IMR-90 (cell line): ENCODE results near the gene COPS7A. TPM values are rescaled to one million over a fixed set of nuclear protein-coding genes. Genes with fewer than 3 reads are reported as not detected.

Experiments used
- ATAC-seq: fragments of 200-7000 bp; cut with Tn5 transposase; 2 replicates; pipeline ENCODE4 v1.9.1; 2020; ENCODE audit warnings: low read depth, mild to moderate bottlenecking, moderate library complexity
- BruUV-seq: library from RNA; stranded (reverse); fragments of 400-500 nt; replicated peaks from 2 replicates; lab custom pipeline; 2021; lab: Mats Ljungman, UMichigan
- CTCF ChIA-PET: fragments of 300-600 bp; formaldehyde crosslinking; extraction: SDS; loops from one replicate; lab custom pipeline; 2021; ENCODE audit warnings: antibody characterized with exemption; lab: Yijun Ruan, JAX
- POLR2A ChIA-PET: fragments of 300-600 bp; sonication (Branson Sonifier 250); formaldehyde crosslinking; loops from one replicate; lab custom pipeline; 2022; ENCODE audit warnings: antibody characterized with exemption; ENCODE audit not compliant: unreplicated experiment; lab: Charles Lee
- DNase-seq: peaks from one replicate; pipeline ENCODE4 v3.0.0; 2013
- H2AFZ ChIP-seq: replicated peaks from 2 replicates; pipeline ENCODE3; 2013; ENCODE audit warnings: low read length, mild to moderate bottlenecking; ENCODE audit not compliant: poor library complexity
- H2AK5ac ChIP-seq: 2 replicates; pipeline ENCODE4 v1.6.1; 2013; ENCODE audit warnings: low read depth, low read length, inconsistent platforms
- H2AK9ac ChIP-seq: replicated peaks from 2 replicates; pipeline ENCODE3; 2013; ENCODE audit warnings: mild to moderate bottlenecking, low read depth, low read length, moderate library complexity; ENCODE audit not compliant: poor library complexity
- H2BK120ac ChIP-seq: 2 replicates; pipeline ENCODE4 v1.6.1; 2013; ENCODE audit warnings: low read depth, low read length, inconsistent platforms
- H2BK15ac ChIP-seq: 3 replicates; pipeline ENCODE4 v1.6.1; 2013; ENCODE audit warnings: low read depth, low read length, inconsistent platforms
- H2BK20ac ChIP-seq: 2 replicates; pipeline ENCODE4 v1.6.1; 2013; ENCODE audit warnings: low read depth, mild to moderate bottlenecking, inconsistent platforms, low read length, moderate library complexity
- H2BK5ac ChIP-seq: 2 replicates; pipeline ENCODE4 v1.6.1; 2013; ENCODE audit warnings: mild to moderate bottlenecking, low read depth, low read length, inconsistent platforms; ENCODE audit not compliant: poor library complexity, severe bottlenecking
- H3K14ac ChIP-seq: replicated peaks from 2 replicates; pipeline ENCODE4 v1.6.1; 2013; ENCODE audit warnings: low read depth, low read length, inconsistent platforms
- H3K18ac ChIP-seq: 2 replicates; pipeline ENCODE4 v1.6.1; 2013; ENCODE audit warnings: low read depth, low read length, control low read depth
- H3K23ac ChIP-seq: 2 replicates; pipeline ENCODE4 v1.6.1; 2013; ENCODE audit warnings: low read depth, low read length, inconsistent platforms
- H3K27ac ChIP-seq: 2 replicates; pipeline ENCODE4 v1.5.1; 2013; ENCODE audit warnings: mild to moderate bottlenecking, control low read depth, low read length; ENCODE audit not compliant: insufficient read depth
- H3K27me3 ChIP-seq: 2 replicates; pipeline ENCODE4 v1.6.1; 2013; ENCODE audit warnings: low read length; ENCODE audit not compliant: control insufficient read depth, insufficient read depth
- H3K36me3 ChIP-seq: 2 replicates; pipeline ENCODE4 v1.6.1; 2013; ENCODE audit warnings: low read length, mixed read lengths; ENCODE audit not compliant: control insufficient read depth, insufficient read depth
- H3K4ac ChIP-seq: 2 replicates; pipeline ENCODE4 v1.6.1; 2013; ENCODE audit warnings: low read depth, low read length, inconsistent platforms
- H3K4me1 ChIP-seq: 2 replicates; pipeline ENCODE4 v1.6.1; 2013; ENCODE audit warnings: low read length, mixed read lengths; ENCODE audit not compliant: control insufficient read depth, insufficient read depth
- H3K4me2 ChIP-seq: 2 replicates; pipeline ENCODE4 v1.6.1; 2013; ENCODE audit warnings: low read depth, mild to moderate bottlenecking, control low read depth, low read length, moderate library complexity
- H3K4me3 ChIP-seq: 2 replicates; pipeline ENCODE4 v1.5.1; 2013; ENCODE audit warnings: low read depth, mild to moderate bottlenecking, control low read depth, low read length, moderate library complexity; ENCODE audit not compliant: insufficient read depth
- H3K56ac ChIP-seq: 2 replicates; pipeline ENCODE4 v1.6.1; 2013; ENCODE audit warnings: low read length, inconsistent platforms; ENCODE audit not compliant: insufficient read depth; ENCODE audit errors: extremely low read depth
- H3K79me1 ChIP-seq, 2 experiments: 2 replicates each; pipeline ENCODE4 v1.6.1; 2013; ENCODE audit warnings: low read length in 2 of 2, inconsistent platforms in 1 of 2, low read depth in 1 of 2
- H3K9ac ChIP-seq: 2 replicates; pipeline ENCODE4 v1.6.1; 2013; ENCODE audit warnings: low read depth, low read length, control low read depth
- H3K9me1 ChIP-seq: 2 replicates; pipeline ENCODE4 v1.6.1; 2013; ENCODE audit warnings: low read length, inconsistent platforms; ENCODE audit not compliant: insufficient read depth
- H3K9me3 ChIP-seq: 2 replicates; pipeline ENCODE4 v1.6.1; 2013; ENCODE audit warnings: low read length; ENCODE audit not compliant: control insufficient read depth, insufficient read depth
- H4K20me1 ChIP-seq: 2 replicates; pipeline ENCODE4 v1.6.1; 2013; ENCODE audit warnings: low read length, inconsistent platforms; ENCODE audit not compliant: insufficient read depth
- H4K5ac ChIP-seq: 2 replicates; pipeline ENCODE4 v1.6.1; 2013; ENCODE audit warnings: mild to moderate bottlenecking, low read depth, low read length, control low read depth
- H4K8ac ChIP-seq, 2 experiments: 2 replicates each; pipeline ENCODE4 v1.6.1; 2013; ENCODE audit warnings: low read depth in 2 of 2, low read length in 2 of 2, control low read depth in 1 of 2, inconsistent platforms in 1 of 2
- H4K91ac ChIP-seq: 2 replicates; pipeline ENCODE4 v1.6.1; 2013; ENCODE audit warnings: low read depth, low read length, inconsistent platforms; ENCODE audit not compliant: insufficient read depth
- BHLHE40 ChIP-seq: fragments of 150-350 bp; IDR thresholded peaks from 2 replicates; pipeline ENCODE4 v1.6.1; 2016; ENCODE audit warnings: mild to moderate bottlenecking, low read depth, low read length
- CHD1 ChIP-seq: IDR thresholded peaks from 2 replicates; pipeline ENCODE4 v1.6.1; 2012; ENCODE audit warnings: low read depth, low read length, improper control_type of control experiment
- RFX5 ChIP-seq: IDR thresholded peaks from 2 replicates; pipeline ENCODE4 v1.8.0; 2012; ENCODE audit warnings: low read depth, mild to moderate bottlenecking, low read length, moderate library complexity
- SMC3 ChIP-seq: fragments of 150-350 bp; IDR thresholded peaks from 2 replicates; pipeline ENCODE4 v1.6.1; 2016; ENCODE audit warnings: low read depth, mild to moderate bottlenecking, antibody characterized with exemption, low read length, moderate library complexity
- WGBS, 2 experiments: methylation state at CpG; one replicate each; pipeline versions ENCODE4 v1.1.5 to v1.1.7; 2013; ENCODE audit warnings: missing lambda C conversion rate in 2 of 2; ENCODE audit not compliant: insufficient read length in 1 of 2; ENCODE audit errors: extremely low coverage in 2 of 2; 5-methylcytosine and 5-hydroxymethylcytosine counted together
- dilution Hi-C: fragments of 300-500 bp; cut with HindIII; formaldehyde crosslinking; loops from one replicate; pipeline ENCODE4 v1.14.3; 2018; ENCODE audit warnings: low sequenced_read_pairs; ENCODE audit not compliant: unreplicated experiment
- in situ Hi-C: fragments of 300-500 bp; cut with MboI; formaldehyde crosslinking; loops from 3 replicates; pipeline ENCODE4 v1.14.3; 2019; ENCODE audit warnings: low sequenced_read_pairs, inconsistent platforms, mixed read lengths
- intact Hi-C: fragments of 100-400 bp; cut with micrococcal nuclease; formaldehyde crosslinking; loops from 2 replicates; pipeline ENCODE4 v1.10.0; 2022
- polyA plus RNA-seq, 3 experiments: library from polyadenylated mRNA; depleted of rRNA; stranded (reverse); fragments of >200 nt; gene quantifications; 2 replicates each; pipeline ENCODE4 v1.2.3, GENCODE V29; 2012; ENCODE audit warnings: low replicate concordance in 1 of 3
- total RNA-seq: library from RNA; depleted of rRNA; stranded (reverse); fragments of >200 nt; gene quantifications from 2 replicates; pipeline ENCODE4 v1.2.3, GENCODE V29; 2012

The COPS7A gene
- total and polyA plus RNA-seq, 2 of the 4 experiments (the other 2 are of a cell fraction): 58.8 to 135 TPM

- DNase-seq (no peak), ATAC-seq (no peak)
- Histone ChIP-seq H3K9ac (no peak overlapping the region), H2AK9ac (peak overlapping the region; percentile 10), H3K79me1 (peaks cover 11 to 16% of the 10 kb centered on the region in 2 experiments; a peak in 2 of 4 replicates), H3K56ac (no peak overlapping the region), H3K4me2 (no peak overlapping the region), H2AFZ (peak overlapping the region; percentile 8), H3K4ac (no peak overlapping the region), H2BK5ac (no peak overlapping the region), H3K27me3 (no peaks in the 10 kb centered on the region), H2BK20ac (no peak overlapping the region), H4K5ac (no peak overlapping the region), H3K9me3 (no peaks in the 10 kb centered on the region), H3K9me1 (peaks cover 13% of the 10 kb centered on the region), H3K18ac (no peak overlapping the region), H4K8ac (no peak overlapping the region), H3K36me3 (no peaks in the 10 kb centered on the region), H3K27ac (no peak overlapping the region), H3K4me1 (peaks cover 2% of the 10 kb centered on the region; the same call in 1 of the 2 replicates), H3K4me3 (no peak overlapping the region), H3K14ac (no peak overlapping the region), H2BK15ac (no peak overlapping the region), H2BK120ac (no peak overlapping the region), H2AK5ac (no peak overlapping the region), H3K23ac (no peak overlapping the region), H4K91ac (no peak overlapping the region), H4K20me1 (no peaks in the 10 kb centered on the region)
- no TSS peak for BruUV-seq
- no peak for TF ChIP-seq CHD1
- no peak for TF ChIP-seq RFX5
- TF ChIP-seq SMC3: no peak
- no peak for TF ChIP-seq BHLHE40
- in situ Hi-C loops: no loop called here
- POLR2A ChIA-PET: interaction anchor here (0.6 kb wide), 1 partner anchor 29 kb away, joined by 3 read pairs; no protein-coding TSS in a partner anchor
- 60% methylated on average over 3 of the region's 5 CpGs; no CpG with 5 or more reads in 1 of the 2 experiments for WGBS, 2 experiments
- CTCF ChIA-PET: no interaction called here
- dilution Hi-C loops: no loop called here
- intact Hi-C loops: loop anchor here (10.0 kb wide), 1 partner anchor 145 kb away; no protein-coding TSS in a partner anchor
Measured at GRCh38 chr12:6759741-6760140, 35.9 kb downstream of the COPS7A start.
